ENCODE results near the gene DCUN1D2.
"Not testable (repeated sequence)": the region's sequence is repeated elsewhere in the genome, so short reads cannot be mapped to it uniquely, and the experiment has no call there.

Gene DCUN1D2

DNA sequence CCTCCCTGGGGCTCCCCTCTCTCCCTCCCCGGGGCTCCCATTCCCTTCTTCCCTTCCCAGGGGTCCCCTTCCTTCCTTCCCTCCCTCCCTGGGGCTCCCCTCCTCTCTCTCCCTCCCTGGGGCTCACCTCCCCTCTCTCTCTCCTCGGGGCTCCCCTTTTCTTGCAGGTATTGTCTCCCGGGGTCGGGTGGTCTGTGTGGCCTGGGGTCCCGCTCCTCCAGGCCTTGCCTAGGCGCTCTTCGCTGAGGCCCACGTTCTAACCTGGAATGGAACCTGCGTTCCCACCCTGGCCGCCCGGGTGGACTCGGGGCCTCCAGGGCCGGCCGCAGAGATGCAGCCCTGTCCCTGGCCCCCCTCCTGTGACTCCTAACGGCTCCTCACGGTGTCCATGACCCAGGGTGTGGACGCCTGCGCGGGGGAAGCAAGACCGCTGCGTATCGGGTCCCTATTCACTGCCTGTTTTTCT, 940 bp upstream of the DCUN1D2 start:
- DNase-seq: peak in 7 of 51 donors; percentile 19 to 42 (median 37)

DNA sequence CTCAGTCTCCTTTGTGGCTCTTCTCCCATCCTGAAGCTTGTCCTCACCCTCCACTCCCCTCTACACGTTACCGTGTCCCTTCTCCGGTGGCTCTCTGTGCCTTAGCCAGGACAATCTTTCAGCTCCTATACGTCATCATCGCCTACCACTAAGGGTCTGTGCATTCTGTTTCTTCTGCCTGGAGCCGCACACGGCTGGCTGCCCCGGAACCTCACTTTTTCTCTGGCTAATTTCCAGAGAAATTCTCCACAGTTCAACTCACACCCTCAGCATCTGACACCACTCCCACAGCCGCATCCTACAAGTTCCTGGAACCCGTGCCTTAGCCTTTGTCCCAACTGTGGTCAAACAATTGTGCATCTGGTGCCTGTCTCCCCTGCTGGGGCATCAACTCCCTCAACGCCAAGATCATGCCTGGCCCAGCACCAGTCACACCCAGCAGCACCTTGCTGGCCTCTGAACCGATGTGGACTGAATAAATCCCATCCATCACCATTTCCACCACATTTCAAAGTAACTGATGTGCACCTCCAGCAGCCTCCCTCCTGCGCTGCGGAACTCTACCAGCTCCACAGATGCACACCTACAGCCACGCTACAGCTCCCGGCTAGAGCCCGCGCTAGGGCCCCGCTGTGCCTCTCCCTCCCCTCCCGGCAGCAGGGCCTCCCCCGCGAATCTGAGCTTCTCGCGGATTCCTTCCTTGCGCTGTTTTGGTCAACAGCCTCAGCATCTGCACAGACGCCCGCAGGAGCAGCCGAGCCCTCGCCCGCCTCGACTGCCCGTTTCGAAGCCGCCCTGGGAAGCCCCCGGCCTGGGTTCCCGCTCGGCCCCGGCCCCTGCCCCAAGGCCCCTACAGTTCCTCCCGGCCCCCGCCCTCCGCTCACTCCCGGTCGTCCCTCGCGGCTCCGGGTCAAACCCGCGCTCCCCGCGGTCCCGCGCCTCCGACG, 689 bp downstream of the DCUN1D2 start:
- peak in 15 of 51 donors; percentile 24 to 69 (median 59) for DNase-seq

DNA sequence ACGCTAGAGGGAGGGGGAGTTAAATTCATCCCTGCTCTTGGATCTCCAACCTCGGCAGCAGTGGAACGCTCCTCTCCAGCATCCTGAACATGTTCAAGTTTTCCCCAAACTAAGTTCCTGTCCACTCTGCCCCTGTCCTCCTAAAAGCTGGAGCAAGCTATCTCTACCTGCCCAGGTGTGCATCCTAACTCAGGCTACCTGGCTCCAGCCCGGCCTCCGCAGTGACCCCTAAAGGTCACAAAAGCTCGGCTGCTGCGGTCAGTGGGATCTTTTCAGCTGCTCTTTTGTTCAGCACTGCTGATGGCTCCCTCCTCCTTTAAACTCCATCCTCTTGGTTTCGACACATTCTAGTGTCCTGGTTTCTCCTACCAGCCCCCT, 1.4 kb downstream of the DCUN1D2 start:
- DNase-seq: no peak

DNA sequence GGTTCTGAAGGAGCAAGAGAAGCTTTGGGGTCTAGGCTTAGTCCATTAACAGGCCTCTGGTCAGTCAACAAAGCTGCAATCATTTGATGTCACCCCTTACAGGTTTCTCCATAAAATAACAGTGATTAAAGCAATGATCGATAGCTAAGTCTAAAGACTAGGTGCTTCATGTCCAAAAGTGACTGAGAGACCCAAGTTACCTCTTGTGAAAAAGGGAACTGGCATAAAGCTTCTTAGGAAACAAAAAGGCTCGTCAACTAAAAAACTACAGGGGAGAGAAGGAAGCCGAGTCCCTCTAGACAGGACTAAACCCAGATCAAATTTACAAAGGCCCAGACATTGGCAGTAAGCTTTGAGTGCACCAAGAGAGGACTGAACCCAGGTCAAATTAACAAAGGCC, 2.2 kb downstream of the DCUN1D2 start:
- DNase-seq: no peak

DNA sequence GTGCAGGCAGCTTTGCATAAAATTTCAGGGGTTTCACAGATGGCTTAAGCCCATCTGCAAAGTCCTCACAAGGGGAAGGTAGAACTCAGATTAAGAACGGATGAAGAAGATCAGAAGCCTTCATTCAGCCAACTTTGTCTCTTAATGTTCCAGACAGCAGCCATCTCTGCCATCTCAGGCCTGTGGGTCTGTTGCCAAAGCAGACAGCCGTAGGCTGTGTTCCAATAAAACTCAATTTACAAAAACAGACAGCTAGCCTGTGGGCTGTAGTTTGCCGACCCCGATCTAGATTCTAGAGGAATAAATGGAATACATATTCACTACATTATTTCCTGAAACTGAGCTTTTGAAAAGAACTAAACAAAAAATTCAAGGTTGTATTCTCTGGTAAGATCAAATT, 3.8 kb downstream of the DCUN1D2 start:
- DNase-seq: no peak

DNA sequence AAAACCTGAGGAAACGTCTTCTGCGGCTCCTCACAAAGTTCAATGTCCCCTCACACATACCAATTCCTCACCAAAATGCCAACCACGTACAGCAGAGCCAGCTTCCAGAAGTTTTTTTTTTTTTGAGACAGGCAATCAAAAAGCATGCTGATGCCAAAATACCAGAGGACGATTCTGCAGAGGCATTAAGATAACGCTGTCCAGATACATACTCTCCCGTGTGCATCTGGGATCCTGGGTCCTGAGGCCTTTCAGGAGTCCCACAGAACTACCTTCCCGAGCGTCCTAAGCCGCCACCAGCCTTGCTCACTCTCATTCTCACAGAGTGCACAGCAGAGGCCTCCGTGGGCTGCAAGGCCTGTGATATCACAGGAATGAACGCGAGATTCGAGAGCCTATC, 5.0 kb downstream of the DCUN1D2 start:
- no peak for DNase-seq

DNA sequence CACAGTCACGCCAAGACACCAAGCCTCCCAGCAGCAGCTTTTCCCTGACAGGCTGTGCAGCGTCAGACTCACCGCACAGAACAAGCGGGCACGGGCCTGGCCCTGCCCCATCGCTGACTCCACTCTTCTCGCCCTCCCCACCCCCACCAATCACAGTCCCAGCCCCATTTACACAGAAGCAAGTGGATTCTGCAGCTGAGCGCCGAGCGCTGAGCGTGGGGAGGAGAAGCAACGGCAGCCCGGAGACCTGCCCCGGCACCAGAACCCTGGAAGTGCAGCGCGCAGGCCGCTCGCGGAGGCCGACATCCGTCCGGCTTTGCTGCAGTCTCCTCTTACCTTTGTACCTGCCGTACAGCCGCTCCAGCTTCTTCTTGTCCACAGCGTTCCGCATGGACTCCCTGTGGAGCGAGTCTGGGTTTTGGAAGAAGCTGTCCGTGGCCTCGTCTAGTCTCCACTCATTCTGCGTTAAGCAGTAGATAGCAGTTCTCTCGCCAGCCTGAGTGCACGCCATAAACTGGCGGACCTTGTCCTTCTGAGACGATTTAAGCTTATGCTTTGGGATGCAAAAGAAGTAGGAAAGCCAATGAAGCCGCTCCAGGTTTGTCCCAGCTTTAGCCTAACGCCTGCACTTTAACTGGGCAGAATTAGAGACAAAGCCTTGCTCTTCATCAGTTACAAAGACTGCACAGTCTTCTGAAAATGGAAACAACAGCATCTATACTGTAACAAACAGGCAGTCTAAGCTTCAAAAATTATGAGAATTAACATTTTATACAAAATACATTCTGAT, 6.8 kb downstream of the DCUN1D2 start:
- peak in 14 of 51 donors; percentile 16 to 56 (median 27) for DNase-seq

DNA sequence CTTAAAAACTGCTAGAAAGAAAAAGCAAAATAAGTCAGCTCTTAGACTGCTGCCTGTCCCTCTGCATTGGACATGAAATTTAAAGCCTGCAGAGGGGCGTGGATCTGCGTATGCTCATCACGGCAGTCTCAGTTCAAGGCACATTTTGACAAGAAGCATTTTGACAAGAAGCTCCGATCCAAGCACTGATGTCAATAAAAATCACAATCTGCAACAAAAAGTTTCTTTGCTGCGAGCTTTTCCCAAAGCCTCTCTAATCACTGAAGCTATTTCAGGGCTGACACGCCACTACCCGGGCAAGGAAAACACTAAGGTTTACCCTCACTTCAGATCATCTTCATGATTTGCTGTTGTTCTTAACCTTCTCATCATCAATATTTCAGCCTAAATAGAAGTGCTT, 7.4 kb downstream of the DCUN1D2 start:
- DNase-seq: no peak

DNA sequence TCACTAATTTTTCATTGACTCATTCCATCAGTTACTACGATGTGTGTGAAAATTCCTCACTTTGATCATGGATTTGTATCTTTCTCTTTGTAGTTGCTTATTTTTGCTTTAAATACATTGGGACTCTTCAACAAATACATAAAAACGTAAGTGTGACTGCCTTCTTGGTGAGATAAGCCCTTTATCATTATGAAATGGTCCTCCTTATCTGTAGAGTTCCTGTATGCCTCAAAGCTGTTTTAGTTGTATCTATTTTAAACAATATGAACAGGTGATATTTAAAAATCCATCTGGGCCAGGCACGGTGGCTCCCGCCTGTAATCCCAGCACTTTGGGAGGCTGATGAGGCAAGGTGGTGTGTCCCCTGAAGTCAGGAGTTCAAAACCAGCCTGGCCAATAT, 11.3 kb downstream of the DCUN1D2 start:
- no peak for DNase-seq

DNA sequence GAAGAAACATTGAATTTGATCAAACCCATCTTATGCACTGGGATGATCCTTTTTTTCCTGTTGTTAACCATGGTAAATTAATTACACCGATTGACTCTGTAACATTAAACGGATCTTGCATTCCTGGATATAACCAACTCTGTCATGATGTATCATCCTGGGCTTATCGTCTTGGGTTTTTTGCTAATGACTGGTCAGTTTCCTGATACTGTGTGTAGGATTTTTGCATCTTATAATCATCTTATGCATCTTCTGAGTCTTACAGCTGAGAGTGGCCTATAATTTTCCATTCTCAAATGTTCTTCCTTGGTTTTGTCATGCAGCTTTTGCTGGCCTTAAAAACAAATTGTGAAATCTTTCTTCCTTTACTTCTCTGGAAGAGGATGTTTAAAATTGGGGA, 12.8 kb downstream of the DCUN1D2 start:
- no peak for DNase-seq

DNA sequence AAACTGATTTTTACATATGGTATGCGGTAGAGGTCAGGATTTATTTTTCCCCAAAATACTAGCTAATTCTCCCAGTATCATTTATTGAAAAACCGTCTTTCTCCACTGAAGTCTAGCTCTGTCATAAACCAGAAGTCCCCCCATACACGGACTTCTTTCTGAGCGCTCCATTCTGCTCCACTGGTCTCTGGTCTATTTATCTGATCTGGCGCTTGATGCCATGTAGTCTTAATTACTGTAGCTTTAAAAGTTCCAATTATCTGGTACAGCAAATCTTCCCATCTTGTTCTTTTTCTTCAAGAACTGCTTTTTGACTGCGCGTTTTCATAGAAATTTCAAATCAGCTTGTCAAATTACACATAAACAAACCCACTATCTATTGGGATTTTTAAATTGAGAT, 13.7 kb downstream of the DCUN1D2 start:
- no peak for DNase-seq

DNA sequence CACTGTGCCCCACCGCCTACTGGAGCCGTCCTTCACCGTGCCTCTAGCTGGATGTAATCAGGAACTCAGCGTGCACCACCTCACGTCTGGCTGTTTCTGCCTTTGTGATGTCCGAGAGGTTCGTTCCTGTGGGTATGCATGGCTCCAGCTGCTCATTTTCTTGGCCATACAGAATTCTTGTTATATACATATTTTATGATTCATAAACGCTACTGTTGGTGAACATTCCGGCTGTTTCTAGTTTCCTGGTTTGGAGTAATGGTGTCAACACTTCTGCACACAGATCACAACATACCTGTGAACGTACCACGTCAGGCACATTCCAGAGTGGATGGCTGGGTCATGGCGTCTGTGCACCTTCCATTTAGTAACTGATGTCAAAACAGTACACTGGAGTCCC, 14.6 kb downstream of the DCUN1D2 start:
- DNase-seq: no peak

DNA sequence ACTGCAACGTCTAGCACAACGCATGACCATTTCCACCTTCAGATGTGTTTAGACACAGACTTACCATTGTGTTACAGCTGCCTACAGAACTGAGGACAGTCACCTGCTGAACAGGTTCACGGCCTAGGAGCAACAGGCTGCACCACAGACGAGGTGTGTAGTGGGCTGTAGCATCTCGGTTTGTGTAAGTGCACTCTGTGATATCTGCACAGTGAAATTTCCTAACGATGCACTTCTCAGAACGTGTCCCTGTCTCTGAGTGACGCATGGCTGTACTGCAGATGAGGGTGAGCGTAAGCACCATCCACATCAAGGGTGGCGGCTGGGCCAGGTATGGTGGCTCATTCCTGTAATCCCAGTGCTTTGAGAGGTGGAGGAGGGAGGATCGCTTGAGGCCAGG, 15.2 kb downstream of the DCUN1D2 start:
- DNase-seq: no peak

DNA sequence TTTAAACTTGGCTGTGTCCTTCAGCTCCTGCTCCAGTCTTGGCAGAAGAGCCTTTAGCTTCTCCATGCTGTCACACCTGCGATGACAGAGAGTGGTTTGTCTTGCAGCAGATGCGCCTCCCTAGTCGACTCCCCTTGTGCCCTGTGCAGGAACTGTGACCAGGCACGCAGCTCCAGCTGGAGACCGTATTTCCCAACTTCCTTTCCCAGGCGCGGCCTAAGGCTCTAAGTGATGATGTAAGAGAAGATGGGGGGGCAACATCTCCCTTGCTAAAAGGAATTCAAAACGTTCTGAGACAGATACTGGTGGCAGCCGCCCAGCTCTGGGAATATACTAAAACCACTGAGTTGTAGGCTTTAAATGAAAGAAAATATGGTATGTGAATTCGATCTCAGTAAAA, 16.3 kb downstream of the DCUN1D2 start:
- DNase-seq: no peak

DNA sequence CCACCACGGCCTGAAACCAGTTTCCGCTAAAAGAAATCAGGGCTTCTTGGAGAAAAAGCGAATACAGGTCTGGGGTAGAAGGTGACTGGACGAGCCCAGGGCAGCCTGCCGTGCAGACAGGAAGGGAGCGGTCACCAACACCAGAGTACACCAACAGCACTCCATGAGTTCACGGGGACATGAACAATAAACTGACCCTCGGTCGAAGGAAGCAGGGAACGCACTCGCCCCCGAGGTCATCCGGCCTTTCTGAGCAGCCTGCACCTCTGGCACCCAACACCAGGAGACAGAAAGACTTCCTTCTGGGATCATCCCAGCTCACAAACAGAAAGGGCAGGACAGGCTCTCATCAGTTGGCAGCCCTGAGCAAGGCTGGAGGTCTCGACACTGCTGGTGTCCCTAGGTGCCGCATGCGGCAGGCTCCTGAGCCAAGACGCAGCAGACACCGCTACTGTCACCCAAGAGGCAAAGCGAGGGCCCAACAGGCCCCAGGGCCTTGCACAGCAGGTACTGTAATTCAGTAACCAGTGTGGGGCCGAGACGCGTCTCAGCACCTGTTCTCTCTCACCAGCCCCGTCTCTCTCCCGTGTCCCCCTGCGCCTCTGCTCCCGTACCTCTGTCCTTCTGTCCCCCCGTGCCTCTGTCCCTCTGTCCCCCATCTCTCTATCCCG, 18.0 kb downstream of the DCUN1D2 start:
- DNase-seq: no peak

DNA sequence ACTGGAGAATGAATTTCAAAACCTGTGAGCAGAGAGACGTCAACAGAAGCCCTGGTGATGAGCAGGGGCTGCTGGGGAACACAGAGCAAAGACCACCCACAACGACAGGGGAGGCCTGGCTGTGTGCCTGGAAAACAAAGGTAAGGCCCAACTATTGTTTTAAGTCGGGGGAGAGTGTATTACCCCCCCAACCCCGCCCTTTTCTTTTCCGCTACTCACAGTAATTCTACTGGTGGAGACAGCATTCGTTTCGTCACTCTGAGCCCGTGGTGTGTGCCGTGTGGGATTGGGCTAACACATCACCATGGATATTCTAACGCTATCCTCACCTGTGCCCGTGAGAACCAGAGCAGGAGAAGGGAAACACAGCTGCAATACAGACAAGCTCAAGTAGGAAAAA, 18.7 kb downstream of the DCUN1D2 start:
- no peak for DNase-seq

DNA sequence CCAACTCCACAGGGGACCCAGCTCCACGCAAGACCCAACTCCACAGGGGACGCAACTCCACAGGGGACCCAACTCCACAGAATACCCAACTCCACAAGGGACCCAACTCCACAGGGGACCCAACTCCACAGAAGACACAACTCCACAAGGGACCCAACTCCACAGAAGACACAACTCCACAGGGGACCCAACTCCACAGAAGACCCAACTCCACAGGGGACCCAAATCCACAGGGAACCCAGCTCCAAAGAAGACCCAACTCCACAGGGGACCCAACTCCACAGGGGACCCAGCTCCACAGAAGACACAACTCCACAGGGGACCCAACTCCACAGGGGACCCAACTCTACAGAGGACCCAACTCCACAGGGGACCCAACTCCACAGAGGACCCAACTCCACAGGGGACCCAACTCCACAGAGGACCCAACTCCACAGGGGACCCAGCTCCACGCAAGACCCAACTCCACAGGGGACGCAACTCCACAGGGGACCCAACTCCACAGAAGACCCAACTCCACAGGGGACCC, 19.8 kb downstream of the DCUN1D2 start:
- not testable (repeated sequence) for DNase-seq

DNA sequence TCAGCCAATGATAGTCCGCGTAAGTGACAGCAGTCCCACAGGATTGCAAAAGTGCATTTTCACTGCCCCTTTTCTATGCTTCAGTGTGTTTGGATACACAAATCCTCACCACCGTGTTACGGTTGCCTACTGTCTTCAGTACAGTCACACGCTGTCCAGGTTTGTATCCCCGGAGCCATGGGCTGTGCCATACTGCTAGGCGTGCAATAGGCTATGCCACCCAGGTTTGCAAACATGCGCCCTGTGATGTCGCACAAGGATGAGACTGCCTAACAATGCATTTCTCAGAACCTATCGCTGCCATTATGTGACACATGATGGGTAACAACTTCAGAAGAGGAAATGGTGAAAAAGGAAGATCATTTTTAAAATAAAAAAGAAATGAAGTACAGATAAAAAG, 20.4 kb downstream of the DCUN1D2 start:
- DNase-seq: no peak

DNA sequence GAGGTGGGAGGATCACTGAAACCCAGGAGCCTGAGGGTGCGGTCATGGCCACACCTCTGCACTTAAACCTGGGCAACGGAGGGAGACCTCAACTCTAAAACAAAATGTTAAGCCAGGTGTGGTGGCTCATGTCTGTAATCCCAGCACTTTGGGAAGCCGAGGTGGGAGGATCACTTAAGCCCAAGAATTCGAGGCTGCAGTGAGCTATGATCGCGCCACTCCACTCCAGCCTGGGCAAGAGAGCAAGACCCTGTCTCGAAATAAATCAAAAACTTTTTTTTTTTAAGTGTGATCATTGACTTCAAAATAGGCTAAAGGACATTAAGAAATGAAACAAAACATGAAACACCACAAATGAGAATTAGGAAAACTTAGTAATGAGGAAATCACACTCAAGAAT, 20.9 kb downstream of the DCUN1D2 start:
- DNase-seq: no peak

DNA sequence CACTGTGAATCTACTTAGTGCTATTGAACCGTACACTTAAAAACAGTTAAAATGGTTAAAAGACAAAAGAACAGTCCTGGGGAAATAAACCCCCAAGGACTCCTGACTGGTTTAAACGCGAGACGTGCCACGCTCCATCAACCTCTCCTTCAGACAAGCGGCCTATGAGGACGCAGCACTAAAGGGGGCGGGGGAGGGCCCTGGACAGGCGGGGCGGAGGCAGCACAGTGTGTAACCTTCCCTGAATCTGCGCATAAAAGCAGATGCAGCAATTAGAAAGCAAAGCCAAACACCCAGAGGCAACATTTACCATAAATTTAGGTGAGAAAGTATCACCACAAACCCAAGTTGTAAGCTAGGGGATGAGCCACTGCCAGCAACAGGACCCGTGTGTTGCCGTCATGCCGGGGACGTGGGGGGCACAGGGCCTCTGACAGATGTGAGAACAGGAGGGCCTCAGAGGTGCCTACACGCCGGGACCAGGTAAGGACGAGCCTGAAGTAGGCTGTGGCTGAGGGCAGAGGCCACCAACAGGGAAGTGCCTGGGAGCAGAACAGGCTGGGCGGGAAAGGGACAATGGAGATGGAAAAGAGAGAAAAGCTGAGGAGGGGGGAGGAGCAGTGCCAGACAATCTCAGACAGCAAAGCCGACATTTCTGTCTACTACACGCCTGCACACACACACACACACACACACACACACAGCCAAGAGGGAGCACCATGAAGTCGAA, 21.9 kb downstream of the DCUN1D2 start:
- no peak for DNase-seq

DNA sequence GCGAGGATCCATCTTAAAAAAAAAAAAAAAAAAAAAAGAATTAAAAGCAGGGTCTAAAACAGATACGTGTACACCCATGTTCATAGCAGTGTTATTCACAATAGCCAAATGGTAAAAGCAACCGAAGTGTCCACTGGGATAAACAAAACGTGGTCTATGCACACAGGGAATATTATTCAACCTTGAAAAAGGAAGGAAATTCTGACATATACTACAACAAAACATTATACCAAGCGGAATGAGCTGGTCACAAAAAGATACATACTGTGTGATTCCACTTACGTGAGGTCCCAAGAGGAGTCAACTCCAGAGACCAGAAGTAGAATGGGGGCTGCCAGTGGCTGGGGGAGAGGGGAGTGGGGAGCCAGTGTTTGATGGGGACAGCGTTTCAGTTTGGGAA, 22.5 kb downstream of the DCUN1D2 start:
- no peak for DNase-seq
